WTC11 (cell line): ENCODE measurements around the gene VSIR. TPM values are rescaled to one million over a fixed set of nuclear protein-coding genes. Genes with fewer than 3 reads are reported as not detected.

Experiments used
- ATAC-seq: fragments of 200-7000 bp; cut with Tn5 transposase; 2 replicates; pipeline ENCODE4 v1.10.0; 2021; ENCODE audit warnings: mild to moderate bottlenecking, moderate library complexity
- CTCF ChIA-PET: fragments of 300-600 bp; sonication (Branson Sonifier 250); formaldehyde crosslinking; loops from one replicate; lab custom pipeline; 2021; ENCODE audit warnings: antibody characterized with exemption; lab: Charles Lee
- POLR2A ChIA-PET: fragments of 350-600 bp; sonication (Branson Sonifier 250); formaldehyde crosslinking; loops from one replicate; lab custom pipeline; 2021; ENCODE audit warnings: antibody characterized with exemption; lab: Charles Lee
- DNase-seq: peaks from one replicate; pipeline ENCODE4 v3.0.0; 2021; ENCODE audit warnings: low spot score
- H3K27ac Mint-ChIP-seq: 2 replicates; pipeline ENCODE4 v1.8.0; 2021; ENCODE audit warnings: mixed read lengths
- H3K27me3 Mint-ChIP-seq: 2 replicates; pipeline ENCODE4 v1.8.0; 2021; ENCODE audit warnings: low read depth, mild to moderate bottlenecking, moderate library complexity, mixed read lengths
- H3K36me3 Mint-ChIP-seq: 2 replicates; pipeline ENCODE4 v1.8.0; 2021; ENCODE audit warnings: mixed read lengths
- H3K4me1 Mint-ChIP-seq: 2 replicates; pipeline ENCODE4 v1.8.0; 2022; ENCODE audit warnings: mixed read lengths
- H3K4me3 Mint-ChIP-seq: 2 replicates; pipeline ENCODE4 v1.8.0; 2021; ENCODE audit warnings: mild to moderate bottlenecking, moderate library complexity, mixed read lengths
- H3K9me3 Mint-ChIP-seq: 2 replicates; pipeline ENCODE4 v1.8.0; 2021; ENCODE audit warnings: mixed read lengths
- AR ChIP-seq: fragments of 250-450 bp; sonication (Bioruptor Pico); IDR thresholded peaks from 2 replicates; pipeline ENCODE4 v1.9.0; 2021; ENCODE audit warnings: mild to moderate bottlenecking
- ARID4B ChIP-seq: sonication (generic); formaldehyde crosslinking; IDR thresholded peaks from 2 replicates; pipeline ENCODE4 v1.8.0; 2023; ENCODE audit warnings: missing genetic modification reagents, mild to moderate bottlenecking, borderline replicate concordance
- CDX4 ChIP-seq: fragments of 250-450 bp; sonication (Bioruptor Pico); IDR thresholded peaks from 2 replicates; pipeline ENCODE4 v1.9.0; 2021; ENCODE audit warnings: moderate library complexity, mild to moderate bottlenecking, inconsistent platforms, borderline replicate concordance
- CREB1 ChIP-seq: sonication (generic); formaldehyde crosslinking; IDR thresholded peaks from 2 replicates; pipeline ENCODE4 v1.8.0; 2023; ENCODE audit warnings: mild to moderate bottlenecking, missing genetic modification reagents
- CREM ChIP-seq: sonication (generic); formaldehyde crosslinking; IDR thresholded peaks from 2 replicates; pipeline ENCODE4 v1.8.1; 2022; ENCODE audit warnings: mild to moderate bottlenecking, missing genetic modification reagents, moderate library complexity
- E2F4 ChIP-seq: sonication (generic); formaldehyde crosslinking; IDR thresholded peaks from 2 replicates; pipeline ENCODE4 v1.8.1; 2022; ENCODE audit warnings: low read depth, mild to moderate bottlenecking, moderate library complexity, missing genetic modification reagents, borderline replicate concordance
- E2F5 ChIP-seq: sonication (generic); formaldehyde crosslinking; IDR thresholded peaks from 2 replicates; pipeline ENCODE4 v1.8.1; 2022; ENCODE audit warnings: mild to moderate bottlenecking, moderate library complexity, missing genetic modification reagents
- ELF4 ChIP-seq: sonication (generic); formaldehyde crosslinking; IDR thresholded peaks from 2 replicates; pipeline ENCODE4 v1.8.1; 2022; ENCODE audit warnings: low read depth, mild to moderate bottlenecking, moderate library complexity, missing genetic modification reagents
- ETV6 ChIP-seq: sonication (generic); formaldehyde crosslinking; IDR thresholded peaks from 2 replicates; pipeline ENCODE4 v1.8.1; 2022; ENCODE audit warnings: mild to moderate bottlenecking, missing genetic modification reagents
- FOXK1 ChIP-seq: sonication (generic); formaldehyde crosslinking; IDR thresholded peaks from 2 replicates; pipeline ENCODE4 v1.8.0; 2022; ENCODE audit warnings: mild to moderate bottlenecking, moderate library complexity, missing genetic modification reagents
- FOXP4 ChIP-seq: sonication (generic); formaldehyde crosslinking; IDR thresholded peaks from 2 replicates; pipeline ENCODE4 v1.8.0; 2022; ENCODE audit warnings: mild to moderate bottlenecking, missing genetic modification reagents
- GRHL2 ChIP-seq: fragments of 250-450 bp; sonication (Bioruptor Pico); IDR thresholded peaks from 2 replicates; pipeline ENCODE4 v1.8.0; 2022; ENCODE audit warnings: mild to moderate bottlenecking, moderate library complexity; ENCODE audit not compliant: insufficient replicate concordance, severe bottlenecking
- IRF2 ChIP-seq: sonication (generic); formaldehyde crosslinking; IDR thresholded peaks from 2 replicates; pipeline ENCODE4 v1.8.0; 2022; ENCODE audit warnings: low read depth, missing genetic modification reagents, borderline replicate concordance
- KAT7 ChIP-seq: sonication (generic); formaldehyde crosslinking; IDR thresholded peaks from 2 replicates; pipeline ENCODE4 v1.8.1; 2023; ENCODE audit warnings: missing genetic modification reagents, mild to moderate bottlenecking, borderline replicate concordance
- NFYB ChIP-seq: sonication (generic); formaldehyde crosslinking; conservative IDR thresholded peaks from 2 replicates; pipeline ENCODE4 v1.8.0; 2022; ENCODE audit warnings: low read depth, missing genetic modification reagents
- TP53 ChIP-seq: sonication (generic); formaldehyde crosslinking; IDR thresholded peaks from 2 replicates; pipeline ENCODE4 v1.8.1; 2023; ENCODE audit warnings: mild to moderate bottlenecking, missing genetic modification reagents
- ZNF263 ChIP-seq: sonication (generic); formaldehyde crosslinking; IDR thresholded peaks from 2 replicates; pipeline ENCODE4 v1.8.1; 2022; ENCODE audit warnings: low read depth, mild to moderate bottlenecking, moderate library complexity, missing genetic modification reagents
- ZNF416 ChIP-seq: fragments of 250-450 bp; sonication (Bioruptor Pico); IDR thresholded peaks from 2 replicates; pipeline ENCODE4 v1.9.0; 2021; ENCODE audit warnings: mild to moderate bottlenecking, inconsistent platforms
- ZNF512 ChIP-seq: sonication (generic); formaldehyde crosslinking; IDR thresholded peaks from 2 replicates; pipeline ENCODE4 v1.8.1; 2022; ENCODE audit warnings: missing genetic modification reagents, borderline replicate concordance
- ZSCAN18 ChIP-seq: fragments of 250-450 bp; sonication (Bioruptor Pico); IDR thresholded peaks from 2 replicates; pipeline ENCODE4 v2.1.2; 2022; ENCODE audit warnings: mild to moderate bottlenecking, moderate library complexity
- total RNA-seq: library from RNA; stranded (reverse); gene quantifications from 3 replicates; pipeline ENCODE4 v1.2.3, GENCODE V29; 2021

VSIR gene
- total RNA-seq, 1 experiment from 2014 or later = 0.74 TPM

GRCh38 chr10:71819441-71819861 lies 46.1 kb upstream of the VSIR start:
- H3K27me3 Mint-ChIP-seq = no peaks in the 10 kb centered on the region
- POLR2A ChIA-PET = interaction anchor here (0.6 kb wide), 1 partner anchor 13 kb away, joined by 3 read pairs; no protein-coding TSS in a partner anchor
- no peak overlapping the region for H3K27ac Mint-ChIP-seq
- peaks cover 12% of the 10 kb centered on the region for H3K4me1 Mint-ChIP-seq
- no peak overlapping the region for H3K4me3 Mint-ChIP-seq
- ATAC-seq = no peak
- H3K9me3 Mint-ChIP-seq = no peaks in the 10 kb centered on the region
- TF ChIP-seq IRF2 (CRISPR knock-in tag) = no peak
- no peak for TF ChIP-seq E2F5 (CRISPR knock-in tag)
- TF ChIP-seq CREM (CRISPR knock-in tag) = no peak
- no peak for TF ChIP-seq KAT7
- TF ChIP-seq CDX4 (CRISPR knock-in tag) = no peak
- TF ChIP-seq FOXK1 (CRISPR knock-in tag) = no peak
- TF ChIP-seq NFYB = no peak
- no peak for TF ChIP-seq ZSCAN18
- no peak for TF ChIP-seq ZNF512 (CRISPR knock-in tag)
- no peak for TF ChIP-seq ARID4B (CRISPR knock-in tag)
- no peak for TF ChIP-seq ETV6 (CRISPR knock-in tag)
- no peak for TF ChIP-seq ZNF263
- TF ChIP-seq TP53 = no peak
- TF ChIP-seq, all 79 proteins: peak for 0
- H3K36me3 Mint-ChIP-seq = peaks cover 75% of the 10 kb centered on the region
- DNase-seq = no peak
- CTCF ChIA-PET = no interaction called here

GRCh38 chr10:71818674-71819260 lies 45.4 kb upstream of the VSIR start:
- ChIA-PET POLR2A (no interaction called here), CTCF (no interaction called here)
- no peak overlapping the region for H3K27ac Mint-ChIP-seq
- H3K36me3 Mint-ChIP-seq = peaks cover 74% of the 10 kb centered on the region
- no peaks in the 10 kb centered on the region for H3K9me3 Mint-ChIP-seq
- peaks cover 5% of the 10 kb centered on the region for H3K4me1 Mint-ChIP-seq
- H3K4me3 Mint-ChIP-seq = no peak overlapping the region
- DNase-seq (no peak), ATAC-seq (no peak)
- H3K27me3 Mint-ChIP-seq = no peaks in the 10 kb centered on the region
- TF ChIP-seq ELF4 (CRISPR knock-in tag) (no peak), FOXP4 (CRISPR knock-in tag) (no peak), CREB1 (CRISPR knock-in tag) (no peak), E2F4 (CRISPR knock-in tag) (no peak), AR (no peak), GRHL2 (CRISPR knock-in tag) (no peak), ZNF416 (CRISPR knock-in tag) (no peak)
